Measurements from ENCODE around the gene AUTS2.

Gene AUTS2

DNA sequence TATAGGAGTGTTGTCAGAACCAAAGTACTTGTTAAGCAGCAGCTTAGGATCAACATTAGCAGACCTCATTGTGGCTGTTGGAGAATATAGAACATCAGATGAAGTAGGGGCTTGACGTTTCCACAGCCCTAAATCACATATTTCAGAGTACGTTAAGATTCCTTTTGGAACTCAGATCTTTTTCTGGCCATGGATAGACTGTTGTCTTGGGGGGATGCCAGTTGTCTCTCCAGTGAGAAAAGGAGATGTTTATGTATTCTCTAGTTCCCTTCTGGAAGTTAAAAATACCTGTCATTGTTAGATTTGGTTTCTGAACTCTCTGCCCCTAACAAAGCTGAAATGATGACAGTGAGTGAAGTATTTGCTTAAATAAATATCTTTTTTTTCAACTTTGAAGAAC, 191.3 kb downstream of the AUTS2 start:
- DNase-seq (ENCODE audit: low spot score) = no peak

GRCh38 chr7:69790977-69791724, 192.9 kb downstream of the AUTS2 start:
- DNase-seq (ENCODE audit: low spot score) = no peak

DNA sequence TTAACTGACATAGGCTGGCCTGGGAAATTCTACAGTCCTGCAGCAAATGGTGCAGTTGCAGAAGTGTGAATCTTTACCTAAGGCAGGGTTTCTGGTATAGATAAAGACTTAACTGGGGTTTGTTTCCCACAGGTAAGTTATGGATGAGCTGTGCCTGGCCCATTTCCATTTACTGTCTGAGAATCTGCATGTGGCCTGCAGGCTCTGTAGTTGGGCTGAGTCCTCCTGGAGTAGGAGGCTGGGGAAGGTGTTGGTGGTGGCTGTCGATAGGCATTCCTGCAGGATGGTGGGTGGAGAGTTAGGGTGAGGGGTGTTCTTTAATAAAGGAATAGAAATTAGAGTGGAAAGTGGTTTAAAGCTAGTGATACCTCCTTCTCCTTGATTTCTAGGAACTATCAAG, 193.5 kb downstream of the AUTS2 start:
- no peak for DNase-seq (ENCODE audit: low spot score)

GRCh38 chr7:69795932-69796331, 197.7 kb downstream of the AUTS2 start:
- DNase-seq (ENCODE audit: low spot score) = no peak

DNA sequence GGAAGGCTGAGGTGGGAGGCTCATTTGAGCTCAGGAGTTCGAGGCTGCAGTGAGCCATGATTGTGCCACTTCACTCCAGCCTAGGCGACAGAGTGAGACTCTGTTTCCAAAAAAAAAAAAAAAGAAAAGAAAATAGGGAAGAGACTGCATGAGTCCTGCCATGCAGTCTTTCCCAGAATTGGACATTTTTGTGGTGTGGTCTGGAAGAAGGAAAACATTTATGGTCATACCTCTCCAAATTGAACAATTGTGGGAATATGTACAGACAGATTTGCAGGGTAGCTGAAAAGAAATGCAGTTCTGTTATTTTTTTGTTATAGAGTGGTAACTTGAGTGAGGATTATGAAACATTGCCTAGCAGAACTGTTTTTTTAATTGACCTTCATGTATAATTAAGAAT, 198.1 kb downstream of the AUTS2 start:
- DNase-seq (ENCODE audit: low spot score) = peak; percentile 21

GRCh38 chr7:69799048-69799697, 200.9 kb downstream of the AUTS2 start:
- no peak for DNase-seq (ENCODE audit: low spot score)

DNA sequence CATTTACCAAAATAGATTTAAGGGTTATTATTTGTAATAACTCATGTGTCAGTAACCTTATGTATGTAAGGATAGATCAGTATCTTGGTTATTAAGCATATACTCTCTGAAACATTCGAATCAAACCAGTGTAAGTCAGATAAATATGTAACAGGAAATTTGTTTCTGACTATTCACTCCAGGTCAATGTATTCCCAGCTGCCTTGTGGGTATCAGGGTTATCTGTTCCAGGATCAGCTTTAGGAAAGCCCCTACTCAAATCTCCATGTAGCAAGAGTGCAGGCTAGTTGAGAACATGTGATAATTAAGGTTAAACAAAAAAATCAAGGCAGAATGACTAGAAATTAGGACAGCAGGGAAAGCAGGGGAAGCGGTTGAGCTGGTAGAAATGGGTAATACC, 201.7 kb downstream of the AUTS2 start:
- DNase-seq (ENCODE audit: low spot score) = no peak

DNA sequence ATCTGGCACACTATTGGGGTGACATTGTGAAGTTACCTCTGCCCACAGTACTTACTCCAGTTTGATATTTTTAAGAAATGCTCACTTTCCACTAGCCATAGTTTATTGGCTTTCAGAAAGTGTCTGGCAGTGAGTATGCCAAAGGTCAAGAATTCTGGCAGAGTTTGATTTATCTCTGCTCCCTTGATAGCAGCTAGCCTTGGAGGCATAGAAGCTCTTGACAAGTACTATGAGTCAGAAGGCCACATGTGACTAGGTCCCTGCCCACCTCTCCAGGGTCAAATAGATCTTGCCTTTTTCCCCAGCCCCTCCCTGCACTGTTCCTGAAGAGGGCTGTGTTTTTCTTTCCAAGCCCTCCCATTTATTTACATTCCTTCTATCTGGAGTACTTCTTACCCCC, 202.2 kb downstream of the AUTS2 start:
- DNase-seq (ENCODE audit: low spot score) = peak; percentile 19

DNA sequence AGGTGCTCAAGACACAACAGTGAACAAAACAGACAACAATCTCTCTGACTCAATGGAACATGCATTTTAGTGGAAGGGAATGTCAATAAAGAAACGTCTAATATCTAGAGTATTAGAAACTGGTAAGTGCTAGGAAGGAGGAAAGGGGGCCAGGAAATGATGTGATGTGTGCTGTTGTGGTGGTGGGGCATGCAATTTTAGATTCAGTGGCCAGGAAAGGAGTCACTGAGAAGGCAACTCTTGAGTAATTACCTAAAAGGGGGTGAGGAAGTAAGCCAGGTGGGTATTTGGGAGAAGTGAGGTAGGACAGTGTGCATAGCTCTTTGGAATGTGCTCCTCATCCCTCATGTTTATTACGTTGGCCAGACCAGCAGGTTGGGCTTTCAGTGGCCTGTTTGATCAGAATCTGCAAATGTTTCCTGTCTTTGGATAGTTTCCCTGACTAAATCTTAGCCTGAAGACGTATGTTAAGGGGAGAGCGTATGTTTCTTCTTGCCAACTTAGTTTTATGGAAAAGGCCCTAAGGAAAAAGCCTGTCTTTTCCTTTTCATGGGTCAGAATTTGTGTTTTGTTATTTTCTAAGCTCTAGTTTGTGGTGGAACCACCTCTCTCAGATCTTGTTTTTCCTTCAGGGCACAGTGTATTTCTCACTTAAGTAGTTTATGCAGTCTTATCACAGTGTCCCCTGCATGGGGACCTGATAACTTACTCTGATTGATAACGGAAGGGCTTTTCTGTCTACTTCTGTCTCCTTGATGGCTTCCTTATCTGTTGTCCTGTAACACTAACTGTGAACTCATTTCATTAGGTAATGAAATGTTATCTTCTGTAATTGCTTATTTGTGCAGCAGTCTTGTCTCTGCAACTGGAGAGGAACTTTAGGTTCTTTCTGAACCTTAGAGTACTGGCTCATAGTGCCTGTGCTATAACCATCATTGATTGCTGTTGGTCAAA, 203.7 kb downstream of the AUTS2 start:
- DNase-seq (ENCODE audit: low spot score) = no peak

DNA sequence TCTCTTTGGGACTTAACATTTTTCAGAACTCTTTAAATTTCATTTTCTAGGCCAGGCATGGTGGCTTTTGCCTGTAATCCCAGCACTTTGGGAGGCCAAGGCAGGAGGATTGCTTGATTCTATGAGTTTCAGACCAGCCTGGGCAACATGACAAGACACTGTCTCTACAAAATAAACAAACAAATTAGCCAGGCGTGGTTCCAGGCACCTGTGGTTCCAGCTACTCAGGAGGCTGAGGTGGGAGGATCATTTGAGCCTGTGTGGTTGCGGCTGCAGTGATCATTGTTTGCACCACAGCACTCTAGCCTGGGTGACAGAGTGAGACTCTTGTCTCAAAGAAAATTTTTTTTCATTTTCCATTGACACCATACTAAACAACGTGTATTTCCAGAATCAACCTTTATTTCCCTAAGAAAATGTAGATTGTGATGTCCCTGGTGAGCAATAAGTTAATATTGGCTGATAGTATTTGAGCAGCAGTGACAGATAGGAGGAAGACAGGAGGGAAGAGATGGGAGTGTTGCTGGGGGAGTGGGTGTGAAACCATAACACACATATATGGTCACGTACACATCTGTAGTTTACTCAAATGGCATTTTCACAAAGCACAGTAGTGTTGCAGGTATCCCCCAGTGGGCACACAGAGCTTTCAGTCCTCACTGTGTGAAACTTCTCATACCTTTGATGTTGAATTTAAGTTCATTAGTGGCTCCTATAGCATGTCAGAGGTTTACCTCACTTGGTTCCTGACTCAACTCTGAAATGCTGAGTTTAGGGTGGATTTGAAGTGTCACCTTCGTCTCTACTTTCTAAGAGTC, 205.6 kb downstream of the AUTS2 start:
- DNase-seq (ENCODE audit: low spot score) = no peak

GRCh38 chr7:69804962-69805361, 206.7 kb downstream of the AUTS2 start:
- DNase-seq (ENCODE audit: low spot score) = no peak

GRCh38 chr7:69808391-69808790, 210.1 kb downstream of the AUTS2 start:
- no peak for DNase-seq (ENCODE audit: low spot score)

DNA sequence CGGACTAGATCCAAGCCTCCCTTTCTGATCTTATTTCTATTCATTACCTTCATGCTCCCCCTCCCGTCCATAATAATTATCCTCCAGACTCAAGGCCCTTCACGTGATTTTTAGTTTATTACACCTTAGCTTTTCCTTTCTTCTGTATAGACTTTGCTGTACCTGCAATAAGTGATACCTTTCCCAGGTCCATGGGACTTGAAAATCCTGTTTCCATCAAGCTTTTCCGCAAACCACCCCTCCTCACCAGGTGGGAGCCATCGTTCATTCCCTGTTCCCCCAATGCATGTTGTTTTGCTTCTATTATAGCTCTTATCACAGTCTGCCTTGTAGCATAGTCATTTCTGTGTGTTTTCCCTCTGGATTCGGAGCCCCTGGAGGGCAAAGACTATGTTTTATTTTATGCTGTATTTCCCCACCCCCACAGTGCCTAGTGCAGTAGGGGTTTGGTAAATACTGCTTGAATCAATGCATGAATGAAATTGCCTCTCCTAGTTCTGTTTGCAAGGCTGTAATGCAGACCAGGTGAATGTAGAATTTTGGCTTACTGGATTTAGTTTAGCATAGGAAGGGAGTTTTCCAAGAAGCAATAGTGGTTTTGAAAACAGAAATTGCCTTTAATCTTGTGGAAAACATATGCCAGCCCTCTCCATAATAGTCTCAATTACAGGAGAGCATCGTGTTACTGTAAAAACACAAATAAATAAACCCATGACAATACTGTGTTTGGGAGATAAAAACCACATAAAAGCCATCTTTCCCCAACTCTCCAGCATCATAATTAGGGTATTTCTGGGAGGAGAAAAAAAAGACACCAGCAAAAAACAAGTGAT, 213.4 kb downstream of the AUTS2 start:
- DNase-seq (ENCODE audit: low spot score) = no peak

GRCh38 chr7:69812756-69813155, 214.5 kb downstream of the AUTS2 start:
- DNase-seq (ENCODE audit: low spot score) = no peak

DNA sequence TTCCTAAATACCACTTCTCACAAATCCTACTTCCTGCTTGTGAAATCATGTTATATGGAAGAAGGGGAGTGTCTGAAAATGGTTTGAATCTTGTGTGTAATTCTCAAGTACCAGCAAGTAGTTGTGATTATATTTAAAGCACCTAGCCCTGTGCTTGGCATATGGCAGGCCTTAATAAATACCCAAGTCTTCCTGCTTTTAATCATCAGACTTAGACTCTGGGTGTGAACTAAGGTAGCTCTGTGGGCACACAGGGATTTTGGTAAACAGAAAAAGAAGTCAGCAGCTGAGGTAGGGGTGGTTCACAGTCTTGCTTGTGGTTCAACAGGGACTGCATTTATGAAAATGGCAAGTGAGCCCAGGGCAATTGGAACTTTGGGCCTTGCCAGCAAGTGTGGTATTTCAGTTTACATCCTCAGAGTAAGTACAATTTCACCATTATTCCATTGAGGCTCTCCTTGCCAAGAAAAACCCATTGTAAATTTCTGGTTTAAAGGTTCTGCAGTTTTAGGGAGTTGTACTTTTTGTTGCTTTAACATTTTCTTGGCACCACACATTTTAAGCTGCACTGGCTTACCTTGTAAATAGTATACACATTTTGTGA, 215.5 kb downstream of the AUTS2 start:
- DNase-seq (ENCODE audit: low spot score) = no peak

DNA sequence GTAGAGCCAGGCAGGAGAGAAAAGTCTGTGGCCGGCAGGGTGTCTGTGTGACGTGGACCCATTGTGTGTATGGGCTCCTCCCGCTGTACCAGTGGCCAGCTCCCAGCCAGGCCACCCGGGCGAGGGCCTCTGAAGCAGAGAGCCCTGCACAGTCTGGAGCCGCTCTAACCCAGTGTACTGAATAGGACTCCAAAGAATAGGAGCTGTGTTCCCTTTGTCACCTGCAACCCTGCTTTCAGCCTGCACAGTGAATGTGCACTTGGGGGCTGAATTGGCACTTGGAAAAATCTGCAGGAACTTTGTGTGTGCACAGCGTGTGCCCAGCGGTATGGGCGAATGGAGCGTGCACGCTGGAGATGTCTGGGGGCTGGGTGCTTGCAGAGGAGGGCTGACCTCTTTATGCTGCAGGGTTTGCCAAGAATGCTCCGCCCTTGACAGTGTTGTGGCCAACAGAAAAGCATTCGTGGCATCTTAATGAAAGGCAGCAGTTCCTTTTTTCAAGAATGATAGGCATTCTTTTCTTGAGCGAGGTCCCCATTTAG, 216.2 kb downstream of the AUTS2 start:
- peak; percentile 91 for DNase-seq (ENCODE audit: low spot score)

GRCh38 chr7:69816501-69816900, 218.2 kb downstream of the AUTS2 start:
- DNase-seq (ENCODE audit: low spot score) = no peak

DNA sequence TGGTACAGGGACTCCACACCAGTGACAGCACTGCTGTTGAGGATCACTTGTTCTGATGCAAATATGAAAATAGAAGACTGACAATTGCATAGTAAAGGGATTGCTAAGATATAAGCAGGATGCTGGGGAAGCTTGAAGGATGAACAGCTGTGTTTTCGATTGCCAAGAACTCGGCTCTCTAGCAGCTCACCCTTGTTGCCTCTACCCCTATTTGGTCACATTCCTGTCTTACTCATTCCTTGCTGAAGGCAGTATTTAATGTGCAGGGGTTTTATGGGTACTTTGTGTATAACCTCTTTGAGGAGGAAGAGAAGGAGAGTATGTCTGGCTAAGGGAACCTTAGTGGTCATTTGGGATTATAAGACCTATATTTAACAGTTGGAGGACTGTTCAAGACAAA, 218.8 kb downstream of the AUTS2 start:
- DNase-seq (ENCODE audit: low spot score) = peak; percentile 87

DNA sequence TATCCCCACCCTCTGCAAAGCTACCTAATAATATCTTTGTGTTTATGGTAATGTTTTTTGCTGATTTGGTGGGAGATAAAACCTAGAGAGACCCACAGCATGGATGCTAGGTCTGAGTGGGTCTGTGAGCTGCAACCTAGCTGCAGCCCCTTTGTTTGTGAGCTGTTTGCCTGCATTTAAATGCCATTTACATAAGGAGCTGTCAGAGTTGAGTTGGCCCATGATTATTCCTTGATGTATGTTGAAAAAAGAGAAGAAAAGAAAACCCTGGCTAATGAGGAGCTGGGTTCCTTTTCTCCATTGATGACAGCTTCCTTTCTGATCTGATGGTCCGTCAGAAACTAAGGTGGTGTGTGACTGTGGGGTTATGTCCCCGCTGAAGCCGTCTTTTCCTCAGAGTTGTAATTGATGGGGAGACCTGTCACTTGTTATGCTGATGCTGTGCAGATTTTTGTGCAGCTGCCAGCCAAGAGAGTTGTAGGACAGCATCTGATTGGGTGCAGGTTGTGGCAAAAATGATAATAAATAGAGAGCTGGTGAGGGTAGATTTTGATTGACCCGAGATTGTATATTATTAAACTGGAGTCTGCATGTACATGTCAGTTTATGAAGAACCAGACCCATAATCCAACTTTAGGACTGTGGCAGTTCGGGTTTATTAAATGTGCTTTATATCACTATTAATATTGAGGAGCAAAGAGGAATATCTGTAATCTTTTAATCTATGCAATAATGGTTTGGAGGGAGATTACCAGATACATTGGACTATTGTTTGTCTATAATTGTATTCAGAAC, 219.8 kb downstream of the AUTS2 start:
- DNase-seq (ENCODE audit: low spot score) = no peak
